Omental fat pad (tissue), 4 donors: ENCODE data around the gene ZBED6. TPM values are rescaled to one million over a fixed set of nuclear protein-coding genes. Genes with fewer than 3 reads are reported as not detected.
"Not testable (repeated sequence)": the region's sequence is repeated elsewhere in the genome, so short reads cannot be mapped to it uniquely, and the experiment has no call there.

Experiments
- ATAC-seq: fragments of 150-250 bp; one replicate; pipeline ENCODE4 v1.9.1; 2016; ENCODE audit warnings: mild to moderate bottlenecking, moderate library complexity; ENCODE audit not compliant: low FRiP score
- DNase-seq: peaks from one replicate; pipeline ENCODE4 v3.0.0-alpha.2; 2019; ENCODE audit warnings: low spot score
- CTCF ChIP-seq, 3 donors: fragments of 450-650 bp; IDR thresholded peaks; one replicate each; pipeline ENCODE4 v1.5.1; 2016 to 2017; ENCODE audit warnings: antibody characterized with exemption in 3 of 3, mild to moderate bottlenecking in 3 of 3, moderate library complexity in 2 of 3
- total RNA-seq, 4 donors: library from RNA; depleted of rRNA; stranded (reverse); fragments of >200 nt; gene quantifications; one replicate each; pipeline ENCODE4 v1.1.0, GENCODE V29; 2016

ZBED6 gene
- total RNA-seq, 4 donors from 2014 or later, result 24.9 to 32.3 (median 27.7) TPM

- DNase-seq, result no peak
- no peak for TF ChIP-seq CTCF (IDR thresholded peaks at IDR 0.05)
- ATAC-seq, result no peak
These were observed 18.3 kb downstream of the ZBED6 start for GRCh38 chr1:203813581-203814341.

- no peak for DNase-seq
- ATAC-seq, result no peak
- TF ChIP-seq CTCF (IDR thresholded peaks at IDR 0.05), result no peak
These were observed 23.0 kb downstream of the ZBED6 start for GRCh38 chr1:203818399-203818798.

- no peak for TF ChIP-seq CTCF (IDR thresholded peaks at IDR 0.05)
- DNase-seq, result no peak
- no peak for ATAC-seq
These were observed 27.9 kb downstream of the ZBED6 start for GRCh38 chr1:203823306-203823705.

- ATAC-seq, result no peak
- no peak for TF ChIP-seq CTCF (IDR thresholded peaks at IDR 0.05)
- no peak for DNase-seq
These were observed 30.8 kb downstream of the ZBED6 start for GRCh38 chr1:203826175-203826574.

- ATAC-seq (no peak), DNase-seq (no peak)
- TF ChIP-seq CTCF (IDR thresholded peaks at IDR 0.05), result no peak
These were observed 32.6 kb downstream of the ZBED6 start for GRCh38 chr1:203828002-203828401.

GRCh38 chr1:203828503-203828902 lies 33.1 kb downstream of the ZBED6 start:
- DNase-seq (no peak), ATAC-seq (no peak)
- TF ChIP-seq CTCF (IDR thresholded peaks at IDR 0.05), result no peak

GRCh38 chr1:203829247-203829646 lies 33.8 kb downstream of the ZBED6 start:
- DNase-seq, ATAC-seq: not testable (repeated sequence)
